VCaP (cell line): ENCODE measurements around the gene VAV1.

Experiments used
- H3K27ac ChIP-seq: fragments of 450-650 bp; 2 replicates; pipeline ENCODE4 v1.5.1; 2017
- TF ChIP-seq, protein P1 (sequence below): fragments of 450-650 bp; conservative IDR thresholded peaks from 2 replicates; pipeline ENCODE4 v1.5.1; 2017; ENCODE audit warnings: mild to moderate bottlenecking, moderate library complexity

Gene VAV1, protein sequence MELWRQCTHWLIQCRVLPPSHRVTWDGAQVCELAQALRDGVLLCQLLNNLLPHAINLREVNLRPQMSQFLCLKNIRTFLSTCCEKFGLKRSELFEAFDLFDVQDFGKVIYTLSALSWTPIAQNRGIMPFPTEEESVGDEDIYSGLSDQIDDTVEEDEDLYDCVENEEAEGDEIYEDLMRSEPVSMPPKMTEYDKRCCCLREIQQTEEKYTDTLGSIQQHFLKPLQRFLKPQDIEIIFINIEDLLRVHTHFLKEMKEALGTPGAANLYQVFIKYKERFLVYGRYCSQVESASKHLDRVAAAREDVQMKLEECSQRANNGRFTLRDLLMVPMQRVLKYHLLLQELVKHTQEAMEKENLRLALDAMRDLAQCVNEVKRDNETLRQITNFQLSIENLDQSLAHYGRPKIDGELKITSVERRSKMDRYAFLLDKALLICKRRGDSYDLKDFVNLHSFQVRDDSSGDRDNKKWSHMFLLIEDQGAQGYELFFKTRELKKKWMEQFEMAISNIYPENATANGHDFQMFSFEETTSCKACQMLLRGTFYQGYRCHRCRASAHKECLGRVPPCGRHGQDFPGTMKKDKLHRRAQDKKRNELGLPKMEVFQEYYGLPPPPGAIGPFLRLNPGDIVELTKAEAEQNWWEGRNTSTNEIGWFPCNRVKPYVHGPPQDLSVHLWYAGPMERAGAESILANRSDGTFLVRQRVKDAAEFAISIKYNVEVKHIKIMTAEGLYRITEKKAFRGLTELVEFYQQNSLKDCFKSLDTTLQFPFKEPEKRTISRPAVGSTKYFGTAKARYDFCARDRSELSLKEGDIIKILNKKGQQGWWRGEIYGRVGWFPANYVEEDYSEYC

GRCh38 chr19:6772028-6772865, at the start of gene VAV1:
TSS of gene VAV1 (plus strand) at chr19:6772708. CDS start at chr19:6772808, 100 bp downstream.
- H3K27ac ChIP-seq = no peak within 1 kb of the TSS
- TF ChIP-seq, protein P1, sequence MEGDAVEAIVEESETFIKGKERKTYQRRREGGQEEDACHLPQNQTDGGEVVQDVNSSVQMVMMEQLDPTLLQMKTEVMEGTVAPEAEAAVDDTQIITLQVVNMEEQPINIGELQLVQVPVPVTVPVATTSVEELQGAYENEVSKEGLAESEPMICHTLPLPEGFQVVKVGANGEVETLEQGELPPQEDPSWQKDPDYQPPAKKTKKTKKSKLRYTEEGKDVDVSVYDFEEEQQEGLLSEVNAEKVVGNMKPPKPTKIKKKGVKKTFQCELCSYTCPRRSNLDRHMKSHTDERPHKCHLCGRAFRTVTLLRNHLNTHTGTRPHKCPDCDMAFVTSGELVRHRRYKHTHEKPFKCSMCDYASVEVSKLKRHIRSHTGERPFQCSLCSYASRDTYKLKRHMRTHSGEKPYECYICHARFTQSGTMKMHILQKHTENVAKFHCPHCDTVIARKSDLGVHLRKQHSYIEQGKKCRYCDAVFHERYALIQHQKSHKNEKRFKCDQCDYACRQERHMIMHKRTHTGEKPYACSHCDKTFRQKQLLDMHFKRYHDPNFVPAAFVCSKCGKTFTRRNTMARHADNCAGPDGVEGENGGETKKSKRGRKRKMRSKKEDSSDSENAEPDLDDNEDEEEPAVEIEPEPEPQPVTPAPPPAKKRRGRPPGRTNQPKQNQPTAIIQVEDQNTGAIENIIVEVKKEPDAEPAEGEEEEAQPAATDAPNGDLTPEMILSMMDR = no peak

DNA sequence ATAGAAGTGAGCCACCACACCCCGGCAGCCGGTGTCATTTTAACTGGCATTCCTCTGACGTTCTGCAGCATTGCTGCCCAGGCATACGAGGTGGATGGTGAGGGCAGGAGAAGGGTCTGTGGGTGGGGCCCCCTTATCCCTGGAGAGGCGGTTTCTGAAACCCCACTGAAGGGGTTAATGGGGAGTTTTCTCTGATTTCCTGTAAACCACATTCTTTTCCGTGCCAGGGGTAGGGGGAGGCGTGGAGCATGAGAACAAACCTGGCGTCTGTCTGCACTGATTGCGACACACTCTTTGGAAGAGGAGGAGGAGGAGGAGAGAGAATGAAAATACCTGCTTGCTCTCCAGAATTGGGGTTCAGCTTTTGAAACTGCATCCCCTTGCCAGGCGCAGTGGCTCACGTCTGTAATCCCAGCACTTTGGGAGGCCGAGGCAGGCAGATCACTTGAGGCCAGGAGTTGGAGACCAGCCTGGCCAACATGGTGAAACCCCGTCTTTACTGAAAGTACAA, 49.3 kb upstream of the VAV1 start:
- TF ChIP-seq, protein P1 = no peak
- no peak overlapping the region for H3K27ac ChIP-seq

DNA sequence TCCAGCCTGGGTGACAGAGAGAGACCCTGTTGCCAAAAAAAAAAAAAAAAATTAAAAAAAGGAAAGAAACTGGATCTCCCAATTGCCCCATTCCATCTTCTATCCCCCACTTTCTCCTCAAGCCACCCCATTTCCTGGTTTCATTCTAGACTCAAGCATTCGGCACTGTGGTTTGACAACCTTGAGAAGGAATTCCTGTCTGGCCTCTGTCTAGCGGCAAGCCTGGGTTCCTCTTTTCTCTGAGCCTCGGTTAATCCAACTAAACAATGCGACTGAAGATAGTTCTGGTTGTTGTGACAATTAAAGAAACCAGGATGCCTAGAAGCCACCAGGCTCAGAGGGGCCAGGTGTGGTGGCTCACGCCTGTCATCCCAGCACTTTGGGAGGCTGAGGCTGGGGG, 48.8 kb upstream of the VAV1 start:
- TF ChIP-seq, protein P1 = no peak
- no peak overlapping the region for H3K27ac ChIP-seq

GRCh38 chr19:6724631-6725492, 47.6 kb upstream of the VAV1 start:
- TF ChIP-seq, protein P1 = no peak
- no peak overlapping the region for H3K27ac ChIP-seq

GRCh38 chr19:6725513-6726231, 46.8 kb upstream of the VAV1 start:
- no peak overlapping the region for H3K27ac ChIP-seq
- TF ChIP-seq, protein P1 = no peak

DNA sequence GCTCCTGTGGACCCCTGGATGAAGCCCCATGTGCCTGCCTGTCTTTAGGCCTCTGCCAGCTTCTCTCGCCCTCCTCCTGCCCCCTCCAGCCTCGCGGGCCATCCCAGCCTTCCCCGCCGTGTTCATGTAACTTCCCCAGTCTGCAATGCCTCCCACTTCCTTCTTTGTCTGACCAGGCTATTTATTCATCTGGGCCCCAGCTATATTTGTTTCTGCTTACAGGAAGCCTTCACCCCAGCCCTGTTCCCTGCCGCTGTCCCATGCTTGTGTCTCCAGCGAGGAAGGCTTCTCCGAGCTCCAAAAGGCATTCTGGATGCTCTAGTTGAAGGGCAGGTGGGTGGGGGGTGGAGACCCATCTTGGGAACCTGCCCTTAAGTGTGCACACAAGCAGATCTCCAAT, 44.2 kb upstream of the VAV1 start:
- TF ChIP-seq, protein P1 = no peak
- H3K27ac ChIP-seq = no peak overlapping the region
